HEK293T (cell line): ENCODE results near the gene ARL1.

Experiments used
- ARNT ChIP-seq: fragments of 450-650 bp; IDR thresholded peaks from 2 replicates; pipeline ENCODE4 v1.6.1; 2017; ENCODE audit warnings: mild to moderate bottlenecking
- FOXA1 ChIP-seq: fragments of 450-650 bp; IDR thresholded peaks from 2 replicates; pipeline ENCODE4 v1.6.1; 2016; ENCODE audit warnings: mild to moderate bottlenecking
- FOXK2 ChIP-seq: fragments of 450-650 bp; IDR thresholded peaks from 2 replicates; pipeline ENCODE4 v1.6.1; 2016; ENCODE audit warnings: mild to moderate bottlenecking
- LEF1 ChIP-seq: fragments of 450-650 bp; IDR thresholded peaks from 2 replicates; pipeline ENCODE4 v1.6.1; 2017; ENCODE audit warnings: mild to moderate bottlenecking, borderline replicate concordance
- SUZ12 ChIP-seq: fragments of 450-650 bp; IDR thresholded peaks from 2 replicates; pipeline ENCODE4 v1.6.1; 2016; ENCODE audit warnings: mild to moderate bottlenecking
- TARDBP ChIP-seq: fragments of 450-650 bp; IDR thresholded peaks from 2 replicates; pipeline ENCODE4 v1.6.1; 2016
- ZNF384 ChIP-seq: fragments of 450-650 bp; IDR thresholded peaks from 2 replicates; pipeline ENCODE4 v1.6.1; 2016

GRCh38 chr12:101455685-101456084 is 48.1 kb upstream of the ARL1 start:
- TF ChIP-seq SUZ12 (no peak), FOXK2 (no peak), ZNF384 (no peak), LEF1 (no peak), TARDBP (no peak), FOXA1 (no peak), ARNT (no peak)
